Endothelial cell of umbilical vein (primary cell): ENCODE data around the gene FZD10. TPM values are rescaled to one million over a fixed set of nuclear protein-coding genes. Genes with fewer than 3 reads are reported as not detected.

ENCODE experiments used
- BruUV-seq: library from RNA; stranded (reverse); fragments of 400-500 nt; replicated peaks from 2 replicates; lab custom pipeline; 2021; lab: Mats Ljungman, UMichigan
- CTCF ChIA-PET: fragments of 300-600, 350-600 bp; sonication (Branson Sonifier 250); formaldehyde crosslinking; loops from one replicate; lab custom pipeline; 2021; ENCODE audit warnings: antibody characterized with exemption, inconsistent platforms; lab: Charles Lee
- POLR2A ChIA-PET: fragments of 300-600, 350-600 bp; sonication (Branson Sonifier 250); formaldehyde crosslinking; loops from one replicate; lab custom pipeline; 2021; ENCODE audit warnings: antibody characterized with exemption, inconsistent platforms; lab: Charles Lee
- DNase-seq: peaks from one replicate; pipeline ENCODE4 v3.0.0-alpha.2; 2011; ENCODE audit warnings: low read depth, low spot score
- FAIRE-seq: peaks from 2 replicates; lab custom pipeline; 2011; peaks lifted over from hg19 to GRCh38; lab: Jason Lieb, UNC
- H2AFZ ChIP-seq: 2 replicates; pipeline ENCODE4 v1.6.0; 2012; ENCODE audit warnings: low read depth, low read length, control low read depth, inconsistent platforms
- H3K27ac ChIP-seq: 2 replicates; pipeline ENCODE4 v1.5.1; 2011; ENCODE audit warnings: low read depth, mild to moderate bottlenecking, control low read depth, low read length, moderate library complexity; ENCODE audit not compliant: insufficient read depth
- H3K27me3 ChIP-seq, 2 experiments: 2 replicates each; pipeline versions ENCODE4 v1.6.0 to v1.6.1; 2011; ENCODE audit warnings: low read length in 2 of 2, mixed read lengths in 1 of 2; ENCODE audit not compliant: control insufficient read depth in 2 of 2, insufficient read depth in 2 of 2
- H3K36me3 ChIP-seq, 2 experiments: 2 replicates in 1 of 2; 3 replicates in 1 of 2; pipeline ENCODE4 v1.5.1; 2011; ENCODE audit warnings: low read length in 2 of 2, mild to moderate bottlenecking in 1 of 2, moderate library complexity in 1 of 2; ENCODE audit not compliant: control insufficient read depth in 2 of 2, insufficient read depth in 2 of 2; ENCODE audit errors: extremely low read depth in 1 of 2
- H3K4me1 ChIP-seq: 3 replicates; pipeline ENCODE4 v1.5.1; 2011; ENCODE audit warnings: mild to moderate bottlenecking, low read length; ENCODE audit not compliant: control insufficient read depth, insufficient read depth; ENCODE audit errors: extremely low read depth
- H3K4me2 ChIP-seq: 2 replicates; pipeline ENCODE4 v1.6.1; 2011; ENCODE audit warnings: low read length, control low read depth, mixed read lengths; ENCODE audit not compliant: insufficient read depth
- H3K4me3 ChIP-seq, 3 experiments: fragments of 200-600 bp in 1 of 3; sonication (generic), shearing (Covaris generic) in 1 of 3; replicated peaks in 1 of 3; 2 replicates each; pipeline ENCODE4 v1.5.1; 2011 to 2016; ENCODE audit warnings: control low read depth in 3 of 3, low read length in 3 of 3, mild to moderate bottlenecking in 2 of 3, inconsistent platforms in 1 of 3, low read depth in 1 of 3, moderate library complexity in 1 of 3; ENCODE audit not compliant: insufficient read depth in 1 of 3
- H3K79me2 ChIP-seq: 2 replicates; pipeline ENCODE4 v1.6.0; 2012; ENCODE audit warnings: low read length, inconsistent platforms; ENCODE audit not compliant: control insufficient read depth, insufficient read depth
- H3K9ac ChIP-seq: replicated peaks from 2 replicates; pipeline ENCODE3; 2011; ENCODE audit warnings: low read length, control low read depth; ENCODE audit not compliant: insufficient read depth; ENCODE audit errors: extremely low read depth
- H3K9me1 ChIP-seq: replicated peaks from 3 replicates; pipeline ENCODE4 v1.6.0; 2011; ENCODE audit warnings: mild to moderate bottlenecking, low read length; ENCODE audit not compliant: control insufficient read depth, insufficient read depth; ENCODE audit errors: extremely low read depth
- H3K9me3 ChIP-seq: replicated peaks from 2 replicates; pipeline ENCODE4 v1.5.1; 2012; ENCODE audit warnings: low read length, inconsistent platforms; ENCODE audit not compliant: control insufficient read depth, insufficient read depth
- H4K20me1 ChIP-seq: replicated peaks from 2 replicates; pipeline ENCODE3; 2011; ENCODE audit warnings: mild to moderate bottlenecking, low read length; ENCODE audit not compliant: control insufficient read depth, insufficient read depth; ENCODE audit errors: extremely low read depth
- EZH2 ChIP-seq: IDR thresholded peaks from 2 replicates; pipeline ENCODE4 v1.6.1; 2012; ENCODE audit warnings: borderline replicate concordance, low read depth, mild to moderate bottlenecking, moderate library complexity, low read length, inconsistent platforms; ENCODE audit not compliant: severe bottlenecking
- JUN ChIP-seq: IDR thresholded peaks from 2 replicates; pipeline ENCODE4 v1.6.1; 2011; ENCODE audit warnings: borderline replicate concordance, low read depth; ENCODE audit not compliant: insufficient read length, insufficient read depth
- MAX ChIP-seq: IDR thresholded peaks from 2 replicates; pipeline ENCODE4 v1.6.1; 2011; ENCODE audit not compliant: insufficient read depth, insufficient read length
- dilution Hi-C: fragments of 300-500 bp; cut with MboI; formaldehyde crosslinking; loops from one replicate; pipeline ENCODE4 v1.15.0; 2019; ENCODE audit warnings: low sequenced_read_pairs; ENCODE audit not compliant: extremely low pct_ligation_motif_present
- intact Hi-C: fragments of 100-400 bp; cut with micrococcal nuclease; formaldehyde crosslinking; loops from one replicate; pipeline ENCODE4 v1.10.0; 2022
- polyA plus RNA-seq, 4 experiments: library from polyadenylated mRNA; depleted of rRNA in 3 of 4; stranded (reverse) in 3 of 4; unstranded in 1 of 4; fragments of >200 nt; gene quantifications; 2 replicates each; pipeline versions ENCODE4 v1.2.1 to v1.2.3, GENCODE V29; 2011 to 2012; ENCODE audit warnings: missing spikeins in 1 of 4
- total RNA-seq: library from RNA; stranded (reverse); gene quantifications from 2 replicates; pipeline ENCODE4 v1.2.3, GENCODE V29; 2021
- TF ChIP-seq, protein P1 (sequence below), 2 donors: IDR thresholded peaks; 1 replicate in 1 of 2; 2 replicates in 1 of 2; pipeline ENCODE4 v1.5.1; 2011; ENCODE audit warnings: low read length in 2 of 2, mild to moderate bottlenecking in 2 of 2, moderate library complexity in 2 of 2, control low read depth in 1 of 2, inconsistent platforms in 1 of 2, low read depth in 1 of 2; ENCODE audit not compliant: insufficient read depth in 1 of 2; ENCODE audit errors: extremely low read depth in 1 of 2

The FZD10 gene
- total and polyA plus RNA-seq, 2 donors (not counting 3 experiments of a cell fraction or from before 2014, with no cell fraction given): not detected

DNA sequence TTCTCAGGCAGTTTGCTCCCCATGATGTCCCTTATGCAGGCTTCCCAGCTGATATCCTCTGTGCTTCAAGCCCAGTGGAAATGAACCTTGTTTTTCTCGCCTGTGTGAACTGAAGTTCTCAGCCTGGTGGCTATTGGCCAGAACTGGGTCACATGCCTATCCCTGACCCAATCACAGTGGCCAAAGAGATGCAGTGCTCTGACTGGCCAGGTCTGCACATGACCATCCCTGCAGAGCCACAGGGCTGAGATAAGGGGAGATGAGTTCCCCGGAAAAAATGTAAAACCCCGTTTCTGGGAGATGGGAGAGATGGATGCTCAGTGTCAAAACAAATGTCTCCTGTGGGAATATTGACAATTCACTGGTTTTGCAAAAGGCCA, 34.7 kb upstream of the FZD10 start:
- BruUV-seq: no TSS peak
- ChIA-PET POLR2A (no interaction called here), CTCF (no interaction called here)
- Histone ChIP-seq H3K4me2 (no peak overlapping the region), H3K27me3 (no peaks in the 10 kb centered on the region), H3K4me3 (no peak overlapping the region), H3K36me3 (no peaks in the 10 kb centered on the region), H3K9me3 (peaks cover 12% of the 10 kb centered on the region), H3K4me1 (no peaks in the 10 kb centered on the region), H3K9ac (no peak overlapping the region), H3K27ac (no peak overlapping the region), H4K20me1 (no peaks in the 10 kb centered on the region), H3K9me1 (no peaks in the 10 kb centered on the region), H3K79me2 (no peaks in the 10 kb centered on the region), H2AFZ (no peak overlapping the region)
- TF ChIP-seq MAX: no peak
- TF ChIP-seq EZH2: no peak
- no peak for TF ChIP-seq JUN
- TF ChIP-seq, protein P1, sequence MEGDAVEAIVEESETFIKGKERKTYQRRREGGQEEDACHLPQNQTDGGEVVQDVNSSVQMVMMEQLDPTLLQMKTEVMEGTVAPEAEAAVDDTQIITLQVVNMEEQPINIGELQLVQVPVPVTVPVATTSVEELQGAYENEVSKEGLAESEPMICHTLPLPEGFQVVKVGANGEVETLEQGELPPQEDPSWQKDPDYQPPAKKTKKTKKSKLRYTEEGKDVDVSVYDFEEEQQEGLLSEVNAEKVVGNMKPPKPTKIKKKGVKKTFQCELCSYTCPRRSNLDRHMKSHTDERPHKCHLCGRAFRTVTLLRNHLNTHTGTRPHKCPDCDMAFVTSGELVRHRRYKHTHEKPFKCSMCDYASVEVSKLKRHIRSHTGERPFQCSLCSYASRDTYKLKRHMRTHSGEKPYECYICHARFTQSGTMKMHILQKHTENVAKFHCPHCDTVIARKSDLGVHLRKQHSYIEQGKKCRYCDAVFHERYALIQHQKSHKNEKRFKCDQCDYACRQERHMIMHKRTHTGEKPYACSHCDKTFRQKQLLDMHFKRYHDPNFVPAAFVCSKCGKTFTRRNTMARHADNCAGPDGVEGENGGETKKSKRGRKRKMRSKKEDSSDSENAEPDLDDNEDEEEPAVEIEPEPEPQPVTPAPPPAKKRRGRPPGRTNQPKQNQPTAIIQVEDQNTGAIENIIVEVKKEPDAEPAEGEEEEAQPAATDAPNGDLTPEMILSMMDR (IDR thresholded peaks at IDR 0.05; ENCODE audit: extremely low read depth in 1 of 2, insufficient read depth in 1 of 2, low read depth in 1 of 2, low read length in 2 of 2): no peak
- no peak for DNase-seq
- FAIRE-seq: no peak
- intact Hi-C loops (no loop called here), dilution Hi-C loops (no loop called here)
